ENCODE data around the gene SNN. TPM values are rescaled to one million over a fixed set of nuclear protein-coding genes. Genes with fewer than 3 reads are reported as not detected.

SNN gene
- polyA plus RNA-seq, 2 of the 4 experiments (the other 2 are of a cell fraction): 6.3 to 10.7 TPM

DNA sequence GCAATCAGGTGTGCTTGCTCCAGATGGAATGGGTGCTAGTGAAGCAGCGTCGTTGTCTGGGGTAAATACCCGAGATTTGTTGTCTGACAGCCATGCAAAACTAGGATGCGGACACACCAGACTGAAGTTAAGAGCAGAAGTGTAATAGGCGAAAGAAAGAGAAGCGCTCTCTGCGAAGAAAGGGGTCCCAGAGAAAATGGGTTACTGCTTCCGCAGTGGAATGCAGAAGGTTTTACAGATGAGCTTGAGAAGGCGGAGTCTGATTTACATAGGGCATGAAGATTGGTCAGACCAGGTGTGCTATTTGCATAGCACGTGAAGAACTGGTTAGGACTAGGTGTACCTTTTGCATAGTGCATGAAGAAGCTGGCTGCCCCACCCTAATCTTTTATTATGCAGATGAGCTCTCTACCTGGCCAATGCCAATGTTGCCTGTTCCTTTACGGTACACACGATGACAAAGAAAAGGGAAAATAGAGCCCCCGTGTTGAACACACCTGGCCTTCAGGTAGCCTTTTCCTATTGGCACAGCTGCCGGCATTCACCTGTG lies 32.0 kb upstream of the SNN start:
- no peak for ATAC-seq
- H3K4me2 ChIP-seq: no peak overlapping the region
- TF ChIP-seq RARB (CRISPR knock-in tag; IDR thresholded peaks at IDR 0.05) (no peak), MYC (IDR thresholded peaks at IDR 0.05; ENCODE audit: borderline replicate concordance, low read length) (no peak), TFCP2L1 (CRISPR knock-in tag; IDR thresholded peaks at IDR 0.05) (no peak), EHF (CRISPR knock-in tag; IDR thresholded peaks at IDR 0.05) (no peak), RAD21 (conservative IDR thresholded peaks at IDR 0.05 in 1 of 2, IDR thresholded peaks at IDR 0.05 in 1 of 2) (no peak), RCOR1 (IDR thresholded peaks at IDR 0.05; ENCODE audit: low read depth, low read length) (no peak)
- FAIRE-seq: no peak
- H3K27ac ChIP-seq: peak overlapping the region; percentile 78 to 89
- H3K4me1 ChIP-seq: peaks cover 52% of the 10 kb centered on the region
- 91% methylated on average over 14 of the region's 14 CpGs for WGBS (ENCODE audit: missing lambda C conversion rate)
- DNase-seq (ENCODE audit: low read depth in 1 of 2, low spot score in 1 of 2): no peak
- no peaks in the 10 kb centered on the region for H3K9me3 ChIP-seq
- H3K4me3 ChIP-seq: no peak overlapping the region
- ChIA-PET CTCF (interaction anchor here (1.1 to 2.2 kb wide), 4 partner anchors 9 to 240 kb away, joined by 3 to 9 read pairs (median 4); no protein-coding TSS in a partner anchor), POLR2A (interaction anchor here (1.1 kb wide), 1 partner anchor 49 kb away, joined by 3 read pairs; the partner anchor contains the start of gene LITAF)

DNA sequence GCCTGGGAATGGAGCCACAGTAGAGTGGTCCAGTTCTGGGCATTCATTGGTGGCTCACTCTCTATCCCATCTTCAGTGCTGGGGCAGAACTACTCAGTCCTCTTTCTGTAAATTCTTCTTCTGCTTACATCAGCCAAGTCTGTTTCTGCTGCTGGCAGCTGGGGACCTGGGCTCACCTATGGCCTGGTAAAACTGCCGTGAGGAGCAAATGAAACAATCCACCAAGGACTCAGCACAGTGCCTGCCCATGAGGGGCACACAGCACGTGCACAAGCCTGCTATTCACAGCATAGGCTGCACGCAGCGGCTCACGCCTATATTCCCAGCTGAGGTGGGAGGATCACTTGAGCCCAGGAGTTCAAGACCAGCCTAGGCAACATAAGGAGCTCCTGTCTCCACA lies 30.9 kb upstream of the SNN start:
- no peak for ATAC-seq
- no peaks in the 10 kb centered on the region for H3K9me3 ChIP-seq
- TF ChIP-seq JUNB (IDR thresholded peaks at IDR 0.05) (no peak), ZNF302 (CRISPR knock-in tag; IDR thresholded peaks at IDR 0.05) (no peak), JUN (IDR thresholded peaks at IDR 0.05) (no peak), EHMT2 (IDR thresholded peaks at IDR 0.05; ENCODE audit: low read depth) (no peak), POLR2A (IDR thresholded peaks at IDR 0.05; ENCODE audit: low read length) (no peak)
- TF ChIP-seq, protein P1, sequence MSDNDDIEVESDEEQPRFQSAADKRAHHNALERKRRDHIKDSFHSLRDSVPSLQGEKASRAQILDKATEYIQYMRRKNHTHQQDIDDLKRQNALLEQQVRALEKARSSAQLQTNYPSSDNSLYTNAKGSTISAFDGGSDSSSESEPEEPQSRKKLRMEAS (IDR thresholded peaks at IDR 0.05): no peak
- DNase-seq (ENCODE audit: low read depth in 1 of 2, low spot score in 1 of 2): no peak
- H3K4me2 ChIP-seq: 0 out of 3 replicates have a peak overlapping the region, but pooled peaks have one; percentile 7
- peaks cover 62% of the 10 kb centered on the region for H3K4me1 ChIP-seq
- no peak overlapping the region for H3K4me3 ChIP-seq
- ChIA-PET CTCF (interaction anchor here (0.6 to 2.2 kb wide), 4 partner anchors 11 to 241 kb away, joined by 3 to 9 read pairs (median 4); no protein-coding TSS in a partner anchor), POLR2A (interaction anchor here (0.6 kb wide), 1 partner anchor 26 kb away, joined by 3 read pairs; no protein-coding TSS in a partner anchor)
- FAIRE-seq: no peak
- peak overlapping the region; percentile 78 to 89 for H3K27ac ChIP-seq
- WGBS (ENCODE audit: missing lambda C conversion rate): 86% methylated on average over 5 of the region's 5 CpGs

- Histone ChIP-seq H3K27ac (peak overlapping the region; percentile 99 to 100), H3K4me1 (peaks cover 62% of the 10 kb centered on the region), H3K9me3 (no peaks in the 10 kb centered on the region), H3K4me2 (peak overlapping the region; percentile 89; the same call in 2 of the 3 replicates), H3K4me3 (no peak overlapping the region)
- TF ChIP-seq HOXB13 (CRISPR knock-in tag; IDR thresholded peaks at IDR 0.05; ENCODE audit: low read depth) (no peak), RARB (CRISPR knock-in tag; IDR thresholded peaks at IDR 0.05) (no peak), HMGXB4 (CRISPR knock-in tag; IDR thresholded peaks at IDR 0.05; ENCODE audit: borderline replicate concordance) (no peak), NPAS2 (CRISPR knock-in tag; IDR thresholded peaks at IDR 0.05; ENCODE audit: borderline replicate concordance) (no peak), HES2 (IDR thresholded peaks at IDR 0.05) (no peak)
- TF ChIP-seq, protein P2, sequence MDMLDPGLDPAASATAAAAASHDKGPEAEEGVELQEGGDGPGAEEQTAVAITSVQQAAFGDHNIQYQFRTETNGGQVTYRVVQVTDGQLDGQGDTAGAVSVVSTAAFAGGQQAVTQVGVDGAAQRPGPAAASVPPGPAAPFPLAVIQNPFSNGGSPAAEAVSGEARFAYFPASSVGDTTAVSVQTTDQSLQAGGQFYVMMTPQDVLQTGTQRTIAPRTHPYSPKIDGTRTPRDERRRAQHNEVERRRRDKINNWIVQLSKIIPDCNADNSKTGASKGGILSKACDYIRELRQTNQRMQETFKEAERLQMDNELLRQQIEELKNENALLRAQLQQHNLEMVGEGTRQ (IDR thresholded peaks at IDR 0.05): no peak
- FAIRE-seq (no peak), DNase-seq (ENCODE audit: low read depth in 1 of 2, low spot score in 1 of 2) (no peak), ATAC-seq (no peak)
- ChIA-PET POLR2A (no interaction called here), CTCF (interaction anchor here (0.6 to 0.8 kb wide), 2 partner anchors 12 to 226 kb away, joined by 3 read pairs; no protein-coding TSS in a partner anchor)
- WGBS (ENCODE audit: missing lambda C conversion rate): 87% methylated on average over 4 of the region's 4 CpGs
Observed at GRCh38 chr16:11638140-11638539, 30.1 kb upstream of the SNN start.

Measured in A549 (cell line).